HG03196 (cell line): ENCODE data around the gene DENND1A.
"Not testable (repeated sequence)": the region's sequence is repeated elsewhere in the genome, so short reads cannot be mapped to it uniquely, and the experiment has no call there.

Experiments
- ATAC-seq: cut with Tn5 transposase; IDR thresholded peaks from one replicate; pipeline ENCODE4 v1.9.1; 2021; ENCODE audit not compliant: unreplicated experiment

The DENND1A gene

DNA sequence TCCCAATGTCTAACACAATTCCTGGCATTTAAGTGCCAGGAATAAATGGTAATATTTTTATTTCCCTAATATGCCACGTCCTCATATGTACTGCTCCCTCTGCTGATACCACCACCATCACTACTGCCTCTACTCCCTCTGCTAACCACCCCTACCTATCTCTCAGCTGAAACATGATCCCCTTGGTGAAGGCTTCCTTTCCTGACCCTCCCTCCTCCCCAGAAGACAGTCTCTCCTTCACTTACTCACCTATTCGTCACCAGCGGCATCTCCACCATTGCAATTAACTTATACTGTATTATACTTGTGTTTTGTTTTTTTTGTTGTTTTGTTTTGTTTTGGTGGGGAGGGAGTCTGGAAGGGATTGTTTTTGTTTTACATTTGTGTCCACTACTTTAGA, 4.8 kb downstream of the DENND1A start:
- ATAC-seq, result no peak

DNA sequence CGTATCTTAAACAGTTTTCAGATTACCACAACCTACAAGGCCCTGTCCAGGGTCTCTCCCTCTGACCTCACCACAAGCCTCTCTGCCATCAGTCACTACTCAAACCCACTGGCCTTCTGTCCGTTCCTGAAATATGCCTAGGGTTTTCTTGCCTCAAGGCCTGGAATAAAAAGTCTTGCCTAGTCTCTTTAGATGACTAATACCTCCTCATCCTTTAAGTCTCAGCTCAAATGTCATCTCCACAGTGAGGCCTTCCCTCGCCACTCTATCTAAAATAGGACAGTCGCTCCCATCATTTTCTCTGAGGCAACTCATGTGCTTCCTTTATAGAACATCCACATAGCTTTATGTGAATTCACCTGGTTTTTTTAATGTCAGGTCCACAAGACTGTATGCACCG, 5.2 kb downstream of the DENND1A start:
- ATAC-seq, result no peak

DNA sequence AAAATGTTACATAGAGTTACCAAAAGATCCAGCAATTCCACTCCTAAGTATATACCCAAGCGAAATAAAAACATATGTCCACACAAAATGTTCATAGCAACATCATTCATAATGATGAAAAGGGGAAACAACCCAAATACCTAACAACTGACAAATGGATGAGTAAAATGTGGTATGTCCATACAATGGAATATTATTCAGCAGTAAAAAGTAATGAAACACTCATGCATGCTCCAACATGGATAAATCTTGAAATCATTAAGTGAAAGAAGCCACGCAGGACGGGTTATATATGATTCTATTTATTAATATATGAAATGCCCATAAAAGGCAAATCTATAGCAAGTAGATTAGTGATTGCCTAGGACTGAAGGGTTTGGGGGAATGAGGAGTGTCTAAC, 6.0 kb downstream of the DENND1A start:
- no peak for ATAC-seq

DNA sequence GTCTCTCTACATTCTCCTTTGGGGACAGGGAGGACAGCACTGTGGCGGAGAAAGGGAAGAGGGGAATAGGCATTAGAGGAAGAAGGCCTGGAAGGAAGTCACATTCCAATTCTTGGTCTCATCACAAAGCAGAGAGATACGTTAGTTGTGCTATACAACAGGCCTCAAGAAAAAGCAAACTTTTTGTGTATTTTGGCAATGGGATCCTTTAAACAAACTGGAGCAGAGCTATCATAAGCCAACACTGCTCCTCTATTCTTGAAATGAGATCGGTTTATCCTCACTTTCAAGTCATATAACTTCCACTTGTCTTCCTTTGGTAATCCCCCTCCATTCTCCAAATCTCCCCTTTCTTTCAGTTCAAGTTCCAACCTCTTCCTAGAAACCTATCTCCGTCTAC, 6.5 kb downstream of the DENND1A start:
- ATAC-seq, result no peak

DNA sequence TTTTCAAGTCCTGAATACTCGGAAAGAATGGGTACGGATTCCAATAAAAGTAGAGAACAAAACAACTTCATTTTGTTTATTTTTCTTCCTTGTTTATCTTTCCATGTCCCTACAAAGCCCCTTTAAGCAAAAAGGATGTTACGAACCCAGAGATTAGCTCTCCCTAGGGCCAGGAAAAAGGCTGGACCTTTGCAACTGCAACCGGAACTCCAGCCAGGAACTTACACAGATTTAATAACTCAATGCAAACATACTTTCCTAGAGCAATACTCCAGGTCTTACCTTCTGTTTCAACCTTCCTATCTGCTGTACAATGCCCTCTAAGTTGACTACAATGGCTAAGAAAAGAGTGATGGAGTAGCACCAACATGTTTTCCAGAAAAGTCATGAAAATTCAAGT, 7.0 kb downstream of the DENND1A start:
- ATAC-seq, result no peak

DNA sequence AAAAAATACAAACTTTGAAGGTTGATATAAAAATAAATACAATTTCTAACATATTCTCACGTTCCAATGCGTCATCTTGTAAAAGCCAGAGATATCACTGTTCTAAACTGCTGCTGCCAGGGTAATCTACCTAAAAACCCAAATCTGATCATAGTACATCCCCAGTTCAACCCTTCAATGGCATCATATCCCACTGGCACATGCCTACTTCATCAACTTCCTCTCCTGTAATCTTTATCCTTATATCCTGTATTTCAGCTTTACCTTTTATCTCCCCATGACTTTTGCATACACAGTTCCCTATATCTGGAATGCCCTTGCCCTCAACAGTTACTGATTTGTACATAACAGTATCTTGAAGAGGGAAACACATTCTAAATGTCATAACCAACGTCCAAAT, 7.5 kb downstream of the DENND1A start:
- no peak for ATAC-seq

DNA sequence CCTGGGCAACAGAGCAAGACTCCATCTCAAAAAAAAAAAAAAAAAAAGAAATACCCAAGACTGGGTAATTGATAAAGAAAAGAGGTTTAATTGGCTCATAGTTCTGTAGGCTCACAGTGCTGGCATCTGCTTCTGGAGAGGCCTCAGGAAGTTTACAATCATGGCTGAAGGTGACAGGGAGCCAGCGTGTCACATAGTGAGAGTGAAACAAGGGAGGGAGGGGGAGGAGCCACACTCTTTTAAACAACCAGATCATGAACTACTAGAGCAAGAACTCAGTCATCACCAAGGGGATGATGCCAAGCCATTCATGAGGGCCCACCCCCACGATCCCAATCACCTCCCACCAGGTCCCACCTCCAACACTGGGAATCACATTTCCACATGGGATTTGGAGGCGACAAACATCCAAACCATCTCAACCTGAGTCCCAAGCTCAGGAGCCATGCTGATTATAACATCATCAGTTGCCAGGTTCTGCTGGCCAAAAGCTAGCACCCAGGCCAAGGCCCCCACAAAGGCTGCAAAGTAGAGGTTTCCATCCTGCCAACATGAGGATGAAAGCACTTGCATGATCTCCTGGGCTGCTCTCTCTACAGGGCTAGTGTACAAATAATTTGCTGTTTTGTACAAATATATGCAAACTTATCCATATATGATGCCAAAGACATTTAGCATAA, 15.3 kb downstream of the DENND1A start:
- ATAC-seq, result no peak

DNA sequence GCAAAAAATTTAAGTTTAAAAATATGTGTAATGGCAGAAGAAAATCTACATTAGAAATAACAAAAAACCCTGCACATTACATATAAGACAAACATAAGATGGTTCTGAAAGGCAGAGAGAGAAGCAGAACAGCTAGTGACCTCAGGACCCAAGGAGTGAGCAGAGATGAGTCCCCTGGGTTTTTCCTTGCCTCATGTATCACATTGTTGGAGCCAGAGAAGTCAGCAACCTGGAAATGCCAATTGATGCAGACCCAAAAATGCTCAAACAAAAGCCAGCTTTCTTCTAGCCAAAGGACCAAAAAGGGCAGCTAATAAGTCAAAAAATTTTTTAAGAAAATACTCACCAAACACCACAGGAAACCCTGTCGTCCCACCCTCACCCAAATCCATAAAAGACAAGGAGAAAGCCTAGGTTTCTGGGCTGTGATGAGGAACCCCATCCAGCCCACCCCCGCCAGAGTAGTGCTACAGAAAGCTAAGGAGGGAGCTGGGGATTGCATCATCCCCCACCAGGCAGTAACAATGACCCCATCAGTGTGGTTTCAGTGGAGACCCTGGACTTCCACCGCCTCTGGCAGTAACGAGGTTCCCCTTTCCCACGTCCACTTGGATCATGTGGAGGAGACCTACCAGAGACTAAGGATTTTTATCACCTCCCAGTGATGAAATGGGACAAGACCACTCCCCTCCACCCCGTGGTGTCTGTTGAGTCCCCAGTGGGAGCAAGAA, 17.6 kb downstream of the DENND1A start:
- no peak for ATAC-seq

DNA sequence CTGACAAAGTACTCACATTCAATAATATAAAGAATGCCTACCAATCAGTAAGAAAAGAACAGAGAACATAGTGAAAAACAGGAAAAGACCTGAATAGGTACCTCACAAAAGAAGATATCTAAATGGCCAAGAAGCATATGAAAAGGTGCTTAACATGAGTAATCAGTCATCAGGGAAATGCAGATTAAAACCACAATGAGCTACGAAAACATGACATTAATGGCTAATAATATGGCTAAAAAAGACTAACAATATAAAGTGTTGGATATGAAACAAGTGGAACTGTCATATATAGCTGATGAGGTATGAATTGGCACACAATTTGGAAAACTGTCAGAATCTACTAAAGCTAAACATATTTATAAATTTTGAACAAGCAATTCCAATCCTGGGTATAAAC, 18.9 kb downstream of the DENND1A start:
- ATAC-seq, result no peak

DNA sequence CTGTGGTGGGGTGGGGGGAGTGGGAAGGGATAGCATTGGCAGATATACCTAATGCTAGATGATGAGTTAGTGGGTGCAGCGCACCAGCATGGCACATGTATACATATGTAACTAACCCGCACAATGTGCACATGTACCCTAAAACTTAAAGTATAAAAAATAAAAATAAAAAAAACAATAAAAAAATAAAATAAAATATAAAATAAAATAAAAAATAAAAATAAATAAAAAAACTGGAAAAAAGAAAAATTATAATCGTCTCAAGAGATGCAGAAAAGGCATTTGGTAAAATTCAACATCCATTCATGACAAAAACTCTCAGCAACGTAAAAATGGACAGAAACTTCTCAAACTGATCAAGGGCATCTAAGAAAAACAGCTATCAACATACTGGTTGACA, 20.7 kb downstream of the DENND1A start:
- ATAC-seq, result not testable (repeated sequence)

DNA sequence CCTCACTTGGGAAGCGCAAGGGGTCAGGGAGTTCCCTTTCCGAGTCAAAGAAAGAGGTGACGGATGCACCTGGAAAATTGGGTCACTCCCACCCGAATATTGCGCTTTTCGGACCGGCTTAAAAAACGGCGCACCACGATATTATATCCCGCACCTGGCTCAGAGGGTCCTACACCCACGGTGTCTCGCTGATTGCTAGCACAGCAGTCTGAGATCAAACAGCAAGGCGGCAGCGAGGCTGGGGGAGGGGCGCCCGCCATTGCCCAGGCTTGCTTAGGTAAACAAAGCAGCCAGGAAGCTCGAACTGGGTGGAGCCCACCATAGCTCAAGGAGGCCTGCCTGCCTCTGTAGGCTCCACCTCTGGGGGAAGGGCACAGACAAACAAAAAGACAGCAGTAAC, 26.4 kb downstream of the DENND1A start:
- not testable (repeated sequence) for ATAC-seq

DNA sequence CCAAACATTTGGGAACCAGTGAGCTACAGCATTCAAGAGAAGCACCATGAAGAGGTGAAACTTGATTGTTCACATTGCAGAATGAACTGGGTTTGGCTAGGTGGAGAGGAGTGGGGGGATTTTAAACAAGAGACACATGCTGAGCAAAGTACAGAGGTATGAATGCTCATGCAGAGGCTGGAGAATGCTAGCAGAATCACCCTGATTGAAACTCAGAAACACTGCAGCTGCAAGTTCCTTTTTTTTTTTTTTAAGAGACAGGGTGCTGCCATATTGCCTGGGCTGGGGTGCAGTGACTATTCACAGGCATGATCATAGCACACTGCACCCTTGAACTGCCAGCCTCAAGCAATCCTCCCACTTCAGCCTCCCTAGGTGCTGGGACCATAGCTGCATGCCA, 35.1 kb downstream of the DENND1A start:
- ATAC-seq, result no peak

DNA sequence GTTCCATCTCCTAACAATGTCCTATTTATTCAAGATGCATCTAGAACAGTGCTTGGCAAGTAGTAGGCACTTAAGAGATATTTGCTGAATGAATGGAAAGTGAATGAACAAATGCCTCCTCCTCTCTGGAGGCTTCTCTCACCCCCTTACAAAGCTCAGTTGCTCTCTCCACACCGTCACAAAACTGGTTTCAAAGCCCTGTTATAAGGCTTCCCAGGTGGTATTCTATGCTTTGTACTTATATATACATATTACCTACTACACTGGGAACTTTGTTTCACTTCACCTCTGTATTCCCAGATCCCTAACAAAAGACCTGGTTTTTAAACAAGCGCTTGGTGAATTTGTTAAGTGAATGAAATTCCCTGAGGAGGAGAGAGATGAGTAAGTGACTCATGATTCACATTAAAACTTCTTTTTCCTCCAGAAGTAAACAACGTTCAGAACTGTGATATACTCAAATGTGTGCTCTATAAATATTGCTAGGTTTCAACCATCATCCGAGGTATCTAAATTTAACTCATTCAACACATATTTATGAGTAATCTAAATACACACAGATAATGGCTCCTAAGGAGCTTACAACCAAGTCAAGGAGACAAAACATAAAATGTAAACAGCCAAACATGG, 36.0 kb downstream of the DENND1A start:
- no peak for ATAC-seq

DNA sequence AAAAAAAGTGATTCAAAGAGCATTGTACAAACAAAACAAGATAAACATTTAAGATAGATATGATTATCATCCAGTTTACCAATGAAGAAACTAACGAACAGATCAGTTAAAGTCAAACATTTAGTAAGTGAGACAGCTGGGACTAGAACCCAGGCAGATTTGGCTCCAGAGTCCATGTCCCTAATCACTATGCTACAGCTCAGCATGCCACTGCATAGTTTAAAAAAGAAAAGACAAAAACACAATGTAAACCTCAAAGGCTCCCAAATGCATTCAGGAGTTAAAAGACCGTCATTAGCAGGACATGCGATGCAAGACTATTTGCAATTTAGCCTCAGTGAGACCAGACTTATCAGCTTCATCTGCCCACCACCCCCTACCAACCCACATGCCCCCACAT, 36.8 kb downstream of the DENND1A start:
- no peak for ATAC-seq

DNA sequence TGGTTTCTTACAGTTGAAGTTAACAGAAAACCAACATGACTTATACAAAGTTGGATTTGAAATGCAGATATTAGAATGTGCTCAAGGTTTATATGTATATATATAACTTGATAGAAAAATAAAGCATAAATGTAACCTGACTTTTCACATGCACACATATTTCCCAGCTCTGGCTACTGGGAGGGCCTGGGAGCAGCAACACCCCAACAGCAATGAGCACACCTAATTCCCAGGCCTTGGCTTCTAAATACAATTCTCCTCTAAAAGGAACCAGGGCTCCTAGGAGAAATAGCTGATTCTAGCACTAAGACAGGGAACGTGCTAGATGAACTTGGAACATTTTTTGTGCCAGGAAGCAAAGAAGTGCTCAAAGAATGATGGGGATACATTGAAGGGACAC, 42.1 kb downstream of the DENND1A start:
- no peak for ATAC-seq

DNA sequence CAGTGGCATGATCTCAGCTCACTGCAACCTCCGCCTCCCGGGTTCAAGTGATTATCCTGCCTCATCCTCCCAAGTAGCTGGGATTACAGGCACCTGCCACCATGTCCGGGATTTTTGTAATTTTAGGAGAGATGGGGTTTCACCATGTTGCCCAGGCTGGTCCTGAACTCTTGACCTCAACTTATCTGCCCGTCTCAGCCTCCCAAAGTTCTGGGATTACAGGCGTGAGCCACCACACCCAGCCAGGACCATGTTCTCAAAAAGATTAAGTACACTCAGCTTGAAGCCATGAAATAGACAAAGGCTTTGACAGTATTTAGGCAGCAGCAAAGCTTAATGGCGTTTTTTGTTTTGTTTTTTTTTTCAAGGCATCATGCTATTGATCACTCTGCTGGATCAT, 44.1 kb downstream of the DENND1A start:
- ATAC-seq, result not testable (repeated sequence)

DNA sequence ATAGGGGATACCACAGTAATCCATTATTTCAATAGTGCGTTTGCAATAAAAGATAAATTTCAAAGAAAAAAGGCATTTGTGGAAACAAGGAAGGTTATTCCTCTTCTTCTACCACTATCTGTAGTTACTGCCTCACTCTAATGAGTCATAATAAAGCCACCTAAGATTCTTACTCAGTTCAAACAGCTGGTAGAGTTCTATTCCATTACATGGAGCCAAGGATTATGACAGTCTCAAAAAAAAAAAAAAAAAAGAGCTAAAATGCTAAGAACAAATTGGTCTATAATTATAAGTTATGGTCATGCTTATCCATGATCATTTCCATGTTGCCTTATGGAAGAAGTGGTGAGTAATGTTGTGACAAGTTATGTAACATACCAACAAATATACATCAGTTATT, 46.3 kb downstream of the DENND1A start:
- no peak for ATAC-seq

DNA sequence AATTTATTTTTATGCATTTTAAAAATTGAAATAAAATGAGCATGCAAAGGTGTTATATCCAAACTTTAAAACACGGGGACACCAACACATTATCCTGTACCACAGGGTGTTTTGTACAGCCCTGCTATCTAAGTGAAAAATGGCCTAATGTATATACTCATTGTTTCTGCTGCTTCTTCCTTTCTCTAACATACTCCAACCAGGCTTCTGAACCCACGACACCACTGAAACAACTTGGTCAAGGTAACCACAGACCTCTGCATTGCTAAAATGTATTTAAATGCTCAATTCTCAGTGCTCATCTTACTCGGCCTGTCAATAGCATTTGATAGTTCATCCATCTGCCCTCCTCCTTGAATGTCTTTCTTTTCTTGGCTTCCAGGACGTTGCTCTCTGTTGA, 48.3 kb downstream of the DENND1A start:
- no peak for ATAC-seq

DNA sequence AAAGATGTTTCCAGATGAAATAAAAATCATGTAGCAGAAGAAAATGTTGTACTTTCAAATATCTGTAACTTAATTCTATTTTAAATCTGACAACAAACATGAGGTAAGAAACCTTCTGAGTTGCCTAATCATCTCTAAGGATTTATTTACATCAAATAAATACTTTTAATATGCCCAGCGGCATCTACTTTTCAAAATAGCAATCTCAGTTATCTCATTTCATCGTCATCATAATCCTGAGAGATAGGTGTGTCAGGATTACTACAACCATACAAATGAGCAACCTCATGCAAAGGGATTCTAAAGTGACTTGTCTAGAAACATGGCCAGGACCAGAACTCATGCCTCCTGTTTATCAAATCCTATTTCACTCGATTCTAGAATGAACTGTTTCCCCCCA, 49.5 kb downstream of the DENND1A start:
- ATAC-seq, result no peak

DNA sequence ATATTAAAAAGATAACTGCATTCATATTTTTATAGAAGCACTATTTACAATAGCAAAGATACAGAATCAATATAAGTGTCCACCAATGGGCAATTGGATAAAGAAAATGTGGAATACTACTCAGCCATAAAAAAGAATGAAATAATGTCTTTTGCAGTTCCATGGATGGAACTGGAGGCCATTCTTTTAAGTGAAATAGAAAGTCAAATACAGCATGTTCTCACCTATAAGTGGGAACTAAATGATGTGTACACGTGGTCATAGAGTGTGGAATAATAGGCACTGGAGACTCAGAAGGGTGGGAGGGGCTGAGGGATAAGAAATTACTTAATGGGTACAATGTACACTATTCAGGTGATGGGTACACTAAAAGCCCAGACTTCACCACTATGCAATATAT, 53.2 kb downstream of the DENND1A start:
- no peak for ATAC-seq

DNA sequence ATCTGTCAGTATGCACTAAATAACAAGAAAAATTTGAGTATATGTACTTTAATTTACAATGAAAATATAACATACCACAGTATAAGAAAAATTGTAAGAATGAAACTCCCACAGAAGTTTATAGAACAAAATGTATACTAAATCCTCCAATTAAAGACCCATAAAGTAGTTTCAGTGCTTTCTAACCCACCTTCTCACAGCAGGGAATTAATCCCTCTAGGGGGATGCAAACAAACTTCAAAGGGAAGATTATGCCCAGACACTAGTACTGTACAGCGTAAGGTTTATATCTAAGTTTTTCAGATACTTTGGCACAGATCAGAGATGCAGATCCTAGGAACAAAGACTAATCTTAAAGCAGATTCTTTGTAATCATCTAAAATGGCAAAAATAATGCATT, 57.2 kb downstream of the DENND1A start:
- no peak for ATAC-seq

DNA sequence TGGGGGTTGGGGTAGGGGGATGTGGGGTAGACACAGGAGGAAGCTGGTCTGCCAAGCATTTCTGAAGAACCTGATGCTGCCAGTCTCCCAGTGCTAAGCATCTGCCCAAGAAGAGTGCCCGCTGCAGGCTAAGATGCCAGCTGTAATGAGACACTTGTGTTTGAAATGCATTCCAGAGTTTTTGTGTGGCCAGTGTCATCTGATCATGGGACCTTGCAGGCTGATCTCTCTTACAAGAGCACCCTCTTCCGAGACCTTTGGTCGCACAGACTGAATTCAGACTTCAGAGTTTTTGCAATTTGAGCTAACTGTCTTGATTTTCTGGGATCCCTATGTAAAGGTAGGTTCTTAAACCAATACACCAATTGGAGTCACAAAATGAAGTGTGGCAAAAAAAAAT, 58.1 kb downstream of the DENND1A start:
- ATAC-seq, result no peak
